Measurements from ENCODE around the gene ZNF784. TPM values are rescaled to one million over a fixed set of nuclear protein-coding genes. Genes with fewer than 3 reads are reported as not detected.

The ZNF784 gene
- total RNA-seq, 2 donors from 2014 or later, result 6.9 to 9.6 TPM

GRCh38 chr19:55671054-55671378, 46.6 kb upstream of the ZNF784 start:
- H3K36me3 ChIP-seq (replicated peaks in 1 of 2; ENCODE audit: insufficient read depth in 1 of 2, low read depth in 2 of 2), result peaks cover 13 to 31% of the 10 kb centered on the region in 2 donors
- H3K4me3 ChIP-seq, result no peak overlapping the region
- DNase-seq (no peak), ATAC-seq (no peak)
- intact Hi-C loops (cut with DNase I), result loop anchor here (10.0 kb wide), 1 partner anchor 1216 kb away; no protein-coding TSS in a partner anchor
- H3K9me3 ChIP-seq, result no peaks in the 10 kb centered on the region
- WGBS, 2 donors, result 62 to 82% methylated on average over 2 of the region's 2 CpGs
- H3K27me3 ChIP-seq, result no peaks in the 10 kb centered on the region
- H3K27ac ChIP-seq, result no peak overlapping the region
- peaks cover 24% of the 10 kb centered on the region for H3K4me1 ChIP-seq
- no peak for TF ChIP-seq POLR2A (IDR thresholded peaks at IDR 0.05)
- no peak for TF ChIP-seq CTCF (IDR thresholded peaks at IDR 0.05)

- Histone ChIP-seq H3K36me3 (replicated peaks in 1 of 2; ENCODE audit: insufficient read depth in 1 of 2, low read depth in 2 of 2) (peaks cover 19 to 34% of the 10 kb centered on the region in 2 donors), H3K27ac (no peak overlapping the region), H3K27me3 (no peaks in the 10 kb centered on the region), H3K4me1 (peaks cover 21% of the 10 kb centered on the region), H3K4me3 (no peak overlapping the region), H3K9me3 (no peaks in the 10 kb centered on the region)
- ATAC-seq, result no peak
- intact Hi-C loops (cut with DNase I), result loop anchor here (10.0 kb wide), 1 partner anchor 1216 kb away; no protein-coding TSS in a partner anchor
- WGBS, 2 donors, result 65 to 75% methylated on average over 23 of the region's 23 CpGs
- TF ChIP-seq CTCF (IDR thresholded peaks at IDR 0.05), result no peak
- TF ChIP-seq POLR2A (IDR thresholded peaks at IDR 0.05), result no peak
- peak in 1 of 4 donors; percentile 51 for DNase-seq
Observed at GRCh38 chr19:55670280-55671053, 46.1 kb upstream of the ZNF784 start.

GRCh38 chr19:55669418-55670279, 45.3 kb upstream of the ZNF784 start:
- no peak overlapping the region for H3K4me3 ChIP-seq
- ATAC-seq (no peak), DNase-seq (no peak)
- H3K9me3 ChIP-seq, result no peaks in the 10 kb centered on the region
- intact Hi-C loops (cut with DNase I), result loop anchor here (10.0 kb wide), 1 partner anchor 1215 kb away; no protein-coding TSS in a partner anchor
- TF ChIP-seq POLR2A (IDR thresholded peaks at IDR 0.05) (no peak), CTCF (IDR thresholded peaks at IDR 0.05) (no peak)
- H3K27ac ChIP-seq, result no peak overlapping the region
- 84 to 92% methylated on average over 38 to 43 of the region's 43 CpGs for whole genome bisulfite sequencing, 2 donors
- H3K36me3 ChIP-seq (replicated peaks in 1 of 2; ENCODE audit: insufficient read depth in 1 of 2, low read depth in 2 of 2), result peaks cover 19 to 39% of the 10 kb centered on the region in 2 donors
- no peaks in the 10 kb centered on the region for H3K27me3 ChIP-seq
- peaks cover 20% of the 10 kb centered on the region for H3K4me1 ChIP-seq

GRCh38 chr19:55668603-55669348, 44.4 kb upstream of the ZNF784 start:
- no peak overlapping the region for H3K4me3 ChIP-seq
- DNase-seq (no peak), ATAC-seq (no peak)
- no peak overlapping the region for H3K27ac ChIP-seq
- 87 to 88% methylated on average over 26 to 30 of the region's 30 CpGs for WGBS, 2 donors
- peaks cover 15% of the 10 kb centered on the region for H3K4me1 ChIP-seq
- TF ChIP-seq POLR2A (IDR thresholded peaks at IDR 0.05), result no peak
- no peak for TF ChIP-seq CTCF (IDR thresholded peaks at IDR 0.05)
- H3K9me3 ChIP-seq, result no peaks in the 10 kb centered on the region
- no peaks in the 10 kb centered on the region for H3K27me3 ChIP-seq
- H3K36me3 ChIP-seq (replicated peaks in 1 of 2; ENCODE audit: insufficient read depth in 1 of 2, low read depth in 2 of 2), result peaks cover 19 to 45% of the 10 kb centered on the region in 2 donors
- intact Hi-C loops (cut with DNase I), result no loop called here
